GM21723 (cell line): ENCODE results near the gene VRK3.
"Not testable (repeated sequence)": the region's sequence is repeated elsewhere in the genome, so short reads cannot be mapped to it uniquely, and the experiment has no call there.

Experiments used
- ATAC-seq: cut with Tn5 transposase; IDR thresholded peaks from one replicate; pipeline ENCODE4 v1.9.1; 2021; ENCODE audit warnings: mild to moderate bottlenecking, moderate library complexity; ENCODE audit not compliant: unreplicated experiment

VRK3 gene

DNA sequence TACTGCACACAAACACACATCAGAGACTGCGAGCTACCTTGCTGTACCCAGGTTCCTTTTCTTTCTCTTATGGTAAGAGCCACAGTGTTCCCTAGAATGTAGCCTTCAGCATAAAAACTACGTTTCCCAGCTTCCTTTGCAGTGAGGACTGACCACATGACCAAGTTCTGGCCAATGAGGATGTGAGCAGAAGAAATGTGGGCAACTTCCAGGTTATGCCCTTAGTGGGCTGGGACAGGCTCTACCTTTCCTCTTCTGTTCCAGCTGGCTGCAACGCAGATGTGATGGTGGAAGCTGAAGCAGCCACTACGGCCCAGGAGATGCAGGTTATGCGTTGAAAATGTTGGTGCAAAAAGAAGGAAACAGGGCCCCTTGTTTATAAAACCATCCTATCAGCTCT lies 27.5 kb downstream of the VRK3 start:
- ATAC-seq: no peak

DNA sequence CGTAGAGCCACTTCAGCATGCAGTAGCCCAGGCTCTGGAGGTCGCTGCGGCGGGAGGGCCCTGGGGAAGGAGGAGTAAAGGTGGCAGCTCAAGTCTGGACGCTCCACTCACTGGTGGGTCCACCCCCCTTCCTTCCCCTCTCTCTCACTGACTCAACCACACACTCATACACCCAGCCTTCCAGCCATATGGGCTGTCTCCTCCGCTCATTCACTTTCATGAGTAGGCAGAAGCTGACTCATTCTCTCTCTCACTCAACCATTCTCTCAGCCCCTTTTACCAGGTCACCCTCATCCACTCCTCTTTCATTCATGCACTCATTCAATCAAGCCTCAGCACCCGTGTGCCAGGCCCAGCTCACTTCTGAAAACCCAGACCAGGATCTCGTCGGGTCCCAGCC lies 36.7 kb downstream of the VRK3 start:
- ATAC-seq: no peak

GRCh38 chr19:49988007-49988406 lies 37.2 kb downstream of the VRK3 start:
- no peak for ATAC-seq

DNA sequence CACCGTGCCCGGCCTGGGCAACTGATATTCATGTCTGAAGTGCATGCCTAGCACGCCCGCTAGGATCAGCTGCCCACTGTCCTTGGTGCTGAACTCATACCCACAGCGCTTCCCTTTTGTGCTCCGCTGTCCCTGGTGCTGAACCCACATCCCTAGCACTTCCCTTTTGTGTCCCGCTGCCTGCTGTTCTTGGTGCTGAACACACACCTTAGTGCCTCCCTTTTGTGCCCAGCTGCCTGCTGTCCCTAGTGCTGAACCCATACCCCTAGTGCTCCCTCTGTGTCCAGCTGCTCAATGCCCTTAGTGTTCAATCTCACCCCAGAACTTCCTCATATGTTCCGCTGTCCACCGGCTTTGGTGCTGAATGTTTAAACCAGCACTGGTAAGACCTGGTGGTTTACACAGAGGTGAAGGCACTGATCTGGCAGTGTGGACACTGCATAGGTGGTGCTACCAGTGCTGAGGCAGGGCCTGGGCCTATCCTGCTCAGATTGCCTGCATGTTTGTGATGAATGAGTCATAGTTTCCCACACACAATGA lies 37.9 kb downstream of the VRK3 start:
- no peak for ATAC-seq

DNA sequence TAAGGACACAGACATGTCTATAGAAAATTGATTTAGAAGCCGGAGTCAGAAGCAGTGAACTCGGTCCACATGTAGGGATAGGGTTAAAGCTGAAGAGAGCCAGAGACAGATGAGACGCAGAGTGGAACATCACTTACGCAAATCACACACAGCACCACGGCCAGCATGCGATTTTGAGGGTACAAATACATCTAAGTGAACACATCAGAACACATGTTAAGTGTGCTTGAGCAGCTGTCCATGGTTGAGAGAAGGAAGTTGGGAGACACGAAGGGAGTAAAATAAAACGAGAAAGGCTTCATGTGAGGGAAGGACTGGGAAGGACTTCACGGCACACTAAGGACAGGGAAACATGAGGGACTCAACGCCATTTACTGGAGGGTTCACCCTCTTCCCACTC lies 38.8 kb downstream of the VRK3 start:
- no peak for ATAC-seq

GRCh38 chr19:49985871-49986270 lies 39.3 kb downstream of the VRK3 start:
- ATAC-seq: no peak

DNA sequence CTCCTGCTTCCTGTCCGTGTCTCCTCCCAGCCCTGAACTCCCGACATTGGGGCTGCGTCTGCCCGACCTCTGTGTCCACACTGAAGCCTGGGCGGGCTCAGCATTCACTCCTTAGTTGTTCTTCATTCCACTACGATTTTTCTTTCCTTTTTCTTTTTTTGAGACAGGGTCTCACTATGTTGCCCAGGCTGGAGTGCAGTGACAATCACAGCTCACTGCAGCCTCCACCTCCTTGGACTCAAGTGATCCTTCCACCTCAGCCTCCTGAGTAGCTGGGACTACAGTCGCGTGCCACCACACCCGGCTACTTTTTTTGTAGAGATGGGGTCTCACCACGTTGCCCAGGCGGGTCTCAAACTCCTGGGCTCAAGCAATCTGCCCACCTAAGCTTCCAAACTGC lies 40.7 kb downstream of the VRK3 start:
- ATAC-seq: no peak

- ATAC-seq: no peak
These were observed 41.4 kb downstream of the VRK3 start for GRCh38 chr19:49983645-49984229.

- ATAC-seq: no peak
These were observed 43.3 kb downstream of the VRK3 start for GRCh38 chr19:49981603-49982593.

GRCh38 chr19:49978324-49978723 lies 46.8 kb downstream of the VRK3 start:
- ATAC-seq: no peak

GRCh38 chr19:49977881-49978280 lies 47.3 kb downstream of the VRK3 start:
- ATAC-seq: no peak

- ATAC-seq: no peak
These were observed 48.1 kb downstream of the VRK3 start for GRCh38 chr19:49977076-49977475.

- no peak for ATAC-seq
These were observed 48.7 kb downstream of the VRK3 start for GRCh38 chr19:49976496-49976895.

DNA sequence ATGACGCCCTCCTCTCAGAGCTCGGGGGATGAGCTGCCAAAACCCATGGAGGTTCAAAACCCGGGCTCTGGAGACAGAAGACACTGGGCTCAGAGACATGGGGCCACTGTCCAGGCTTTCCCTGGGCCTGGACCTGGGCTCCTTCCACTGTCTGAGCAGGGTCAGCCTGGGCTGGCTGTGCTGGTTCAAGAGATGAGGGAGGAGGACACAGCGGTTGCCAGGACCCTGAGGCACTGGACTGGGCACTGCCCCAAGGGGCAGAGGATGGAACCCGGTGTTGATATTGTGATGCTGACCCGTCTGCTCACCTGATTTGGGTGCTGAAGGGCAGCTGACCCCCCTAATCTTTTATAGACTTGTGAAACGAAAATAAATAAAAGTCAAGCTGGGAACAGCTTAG lies 50.1 kb downstream of the VRK3 start:
- ATAC-seq: no peak

GRCh38 chr19:49973987-49974386 lies 51.2 kb downstream of the VRK3 start:
- ATAC-seq: no peak

DNA sequence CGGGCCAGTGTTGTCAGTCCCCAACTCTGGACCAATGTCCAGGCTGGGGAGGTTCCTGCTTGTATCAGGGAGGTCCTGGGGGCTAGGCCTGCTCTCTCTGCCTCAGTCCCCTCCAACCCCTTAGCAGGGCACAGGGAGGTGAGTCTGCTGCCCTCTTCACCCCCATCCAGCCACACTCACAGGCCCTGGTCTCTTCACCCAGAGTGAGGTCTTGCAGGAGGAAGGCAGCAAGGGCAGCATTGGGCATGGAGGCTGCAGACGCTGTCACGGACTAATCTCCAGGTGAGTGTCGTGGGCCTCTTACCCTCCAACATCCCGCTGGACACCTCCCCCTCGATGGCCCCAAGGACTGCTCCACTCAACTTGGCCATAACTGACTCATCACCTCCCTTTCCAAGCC lies 52.3 kb downstream of the VRK3 start:
- ATAC-seq: no peak

DNA sequence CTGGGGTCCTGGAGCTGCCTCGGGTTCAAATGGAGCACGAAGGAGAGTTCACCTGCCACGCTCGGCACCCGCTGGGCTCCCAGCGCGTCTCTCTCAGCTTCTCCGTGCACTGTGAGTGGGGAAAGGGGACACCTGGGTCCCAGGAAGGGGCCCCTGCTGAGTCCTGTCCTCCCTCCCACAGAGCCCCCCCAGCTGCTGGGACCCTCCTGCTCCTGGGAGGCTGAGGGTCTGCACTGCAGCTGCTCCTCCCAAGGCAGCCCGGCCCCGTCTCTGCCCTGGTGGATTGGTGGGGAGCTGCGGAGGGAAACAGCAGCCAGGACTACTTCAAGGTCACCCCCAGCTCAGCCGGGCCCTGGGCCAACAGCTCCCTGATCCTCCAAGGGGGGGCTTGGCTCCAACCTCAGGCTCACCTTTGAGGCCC lies 53.2 kb downstream of the VRK3 start:
- no peak for ATAC-seq

- not testable (repeated sequence) for ATAC-seq
These were observed 55.8 kb downstream of the VRK3 start for GRCh38 chr19:49969355-49969754.

GRCh38 chr19:49968279-49968922 lies 56.8 kb downstream of the VRK3 start:
- no peak for ATAC-seq

DNA sequence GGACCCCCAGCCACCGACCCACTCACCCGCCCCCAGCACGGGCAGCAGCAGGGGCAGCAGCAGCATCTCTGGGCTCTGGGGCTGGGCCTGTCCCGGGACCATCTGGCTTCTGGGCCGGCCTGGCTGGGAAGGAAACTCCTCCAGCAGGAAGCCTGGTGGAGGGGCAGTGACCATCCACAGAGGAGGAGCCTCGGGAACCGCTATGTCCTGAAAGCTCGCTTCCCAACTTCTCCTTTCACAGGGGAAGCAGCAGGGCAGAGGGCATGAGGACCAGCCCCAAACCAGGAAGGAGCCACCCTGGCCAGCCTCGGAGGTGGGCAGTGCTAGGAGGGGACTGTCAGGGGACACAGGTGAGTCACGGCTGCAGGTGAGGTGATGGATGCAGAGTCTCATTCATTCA lies 64.2 kb downstream of the VRK3 start, which contains the start of gene SIGLEC11:
Gene SIGLEC11 (minus strand): TSS at position 193 of the 400 bp plus-strand sequence. CDS start 91 bp downstream, at position 102.
- not testable (repeated sequence) for ATAC-seq

GRCh38 chr19:49959892-49960291 lies 65.3 kb downstream of the VRK3 start:
- not testable (repeated sequence) for ATAC-seq
